Prostate gland (tissue), 2 donors: ENCODE results near the gene ATP6V1A. TPM values are rescaled to one million over a fixed set of nuclear protein-coding genes. Genes with fewer than 3 reads are reported as not detected.

Experiments
- DNase-seq: peaks from one replicate; pipeline ENCODE4 v3.0.0-alpha.2; 2019; ENCODE audit warnings: low spot score
- H3K27ac ChIP-seq, 2 donors: fragments of 200-600 bp; sonication (generic); 2 replicates each; pipeline ENCODE4 v1.5.1; 2017 to 2019
- H3K27me3 ChIP-seq: fragments of 200-600 bp; sonication (generic); replicated peaks from 2 replicates; pipeline ENCODE4 v1.5.1; 2019; ENCODE audit not compliant: insufficient read depth
- H3K36me3 ChIP-seq, 2 donors: fragments of 200-600 bp; sonication (generic); 1 replicate in 1 of 2; 2 replicates in 1 of 2; pipeline versions ENCODE4 v1.5.1 to v1.8.1; 2017 to 2019
- H3K4me1 ChIP-seq: fragments of 200-600 bp; sonication (generic); replicated peaks from 2 replicates; pipeline ENCODE4 v1.5.1; 2019
- H3K4me3 ChIP-seq, 2 donors: fragments of 200-600 bp; sonication (generic); 2 replicates each; pipeline ENCODE4 v1.5.1; 2017 to 2019
- H3K9me3 ChIP-seq: fragments of 200-600 bp; sonication (generic); 2 replicates; pipeline ENCODE4 v1.5.1; 2017
- CTCF ChIP-seq, 4 experiments: fragments of 200-600 bp in 2 of 4; fragments of 450-650 bp in 2 of 4; sonication (generic) in 2 of 4; IDR thresholded peaks; 1 replicate in 3 of 4; 2 replicates in 1 of 4; pipeline ENCODE4 v1.5.1; 2016 to 2019; ENCODE audit warnings: antibody characterized with exemption in 4 of 4, mild to moderate bottlenecking in 2 of 4, moderate library complexity in 2 of 4
- POLR2A ChIP-seq: fragments of 450-650 bp; IDR thresholded peaks from one replicate; pipeline ENCODE4 v1.6.1; 2016; ENCODE audit warnings: antibody characterized with exemption, mild to moderate bottlenecking
- POLR2AphosphoS5 ChIP-seq: sonication (generic); formaldehyde crosslinking; IDR thresholded peaks from one replicate; pipeline ENCODE4 v1.6.1; 2017; ENCODE audit warnings: antibody characterized with exemption
- WGBS: methylation state at CpG from one replicate; pipeline ENCODE4 v1.1.5; 2018; 5-methylcytosine and 5-hydroxymethylcytosine counted together
- intact Hi-C: fragments of 100-400 bp; cut with DNase I; formaldehyde crosslinking; loops from one replicate; pipeline ENCODE4 v1.14.2; 2022
- total RNA-seq, 2 donors: library from RNA; depleted of rRNA; stranded (reverse); fragments of >200 nt; gene quantifications; one replicate each; pipeline ENCODE4 v1.1.0, GENCODE V29; 2016

The ATP6V1A gene
- total RNA-seq, 2 donors from 2014 or later, result 43.4 to 60.4 TPM

- H3K4me3 ChIP-seq, result no peak overlapping the region
- H3K4me1 ChIP-seq, result no peaks in the 10 kb centered on the region
- no peak overlapping the region for H3K27ac ChIP-seq
- WGBS, result 86% methylated on average over 1 of the region's 1 CpG
- DNase-seq, result no peak
- H3K9me3 ChIP-seq, result no peaks in the 10 kb centered on the region
- H3K36me3 ChIP-seq, result no peaks in the 10 kb centered on the region
- intact Hi-C loops, result no loop called here
- TF ChIP-seq POLR2A, result no peak
- TF ChIP-seq POLR2AphosphoS5, result no peak
- no peaks in the 10 kb centered on the region for H3K27me3 ChIP-seq
Observed at GRCh38 chr3:113719294-113719693, 27.5 kb upstream of the ATP6V1A start.

GRCh38 chr3:113719758-113720157 lies 27.1 kb upstream of the ATP6V1A start:
- H3K4me3 ChIP-seq, result no peak overlapping the region
- no peak for TF ChIP-seq POLR2AphosphoS5
- no peak for TF ChIP-seq CTCF (IDR thresholded peaks at IDR 0.05)
- no peak for TF ChIP-seq POLR2A
- no peak overlapping the region for H3K27ac ChIP-seq
- intact Hi-C loops, result no loop called here
- 63% methylated on average over 2 of the region's 2 CpGs for WGBS
- no peaks in the 10 kb centered on the region for H3K27me3 ChIP-seq
- H3K9me3 ChIP-seq, result no peaks in the 10 kb centered on the region
- no peak for DNase-seq
- no peaks in the 10 kb centered on the region for H3K4me1 ChIP-seq
- H3K36me3 ChIP-seq, result no peaks in the 10 kb centered on the region

- TF ChIP-seq POLR2AphosphoS5 (no peak), CTCF (IDR thresholded peaks at IDR 0.05) (no peak), POLR2A (no peak)
Observed at GRCh38 chr3:113721636-113722035, 25.2 kb upstream of the ATP6V1A start.

GRCh38 chr3:113728661-113729060 lies 18.2 kb upstream of the ATP6V1A start:
- no peak for DNase-seq
- intact Hi-C loops, result no loop called here
- Histone ChIP-seq H3K27me3 (no peaks in the 10 kb centered on the region), H3K27ac (no peak overlapping the region), H3K9me3 (no peaks in the 10 kb centered on the region), H3K4me1 (no peaks in the 10 kb centered on the region), H3K36me3 (no peaks in the 10 kb centered on the region), H3K4me3 (no peak overlapping the region)
- 100% methylated on average over 2 of the region's 2 CpGs for WGBS
- TF ChIP-seq CTCF (IDR thresholded peaks at IDR 0.05) (no peak), POLR2A (no peak), POLR2AphosphoS5 (no peak)

More at GRCh38 chr3:113721636-113722035, 25.2 kb upstream of the ATP6V1A start:
- intact Hi-C loops, result no loop called here
- Histone ChIP-seq H3K27ac (no peak overlapping the region), H3K27me3 (no peaks in the 10 kb centered on the region), H3K36me3 (no peaks in the 10 kb centered on the region), H3K4me1 (no peaks in the 10 kb centered on the region), H3K9me3 (no peaks in the 10 kb centered on the region), H3K4me3 (no peak overlapping the region)
- 80% methylated on average over 3 of the region's 3 CpGs for WGBS
- no peak for DNase-seq

GRCh38 chr3:113730550-113730949 lies 16.3 kb upstream of the ATP6V1A start:
- H3K27ac ChIP-seq, result no peak overlapping the region
- TF ChIP-seq POLR2AphosphoS5, result no peak
- TF ChIP-seq CTCF (IDR thresholded peaks at IDR 0.05), result no peak
- TF ChIP-seq POLR2A, result no peak
- no peaks in the 10 kb centered on the region for H3K9me3 ChIP-seq
- intact Hi-C loops, result loop anchor here (10.0 kb wide), 2 partner anchors 104 to 106 kb away; partner anchors contain the start of gene GRAMD1C
- H3K27me3 ChIP-seq, result no peaks in the 10 kb centered on the region
- H3K36me3 ChIP-seq, result no peaks in the 10 kb centered on the region
- H3K4me1 ChIP-seq, result no peaks in the 10 kb centered on the region
- no peak overlapping the region for H3K4me3 ChIP-seq
- WGBS, result 85% methylated on average over 1 of the region's 1 CpG
- DNase-seq, result no peak
